ENCODE results near the gene FSIP1.

The FSIP1 gene

DNA sequence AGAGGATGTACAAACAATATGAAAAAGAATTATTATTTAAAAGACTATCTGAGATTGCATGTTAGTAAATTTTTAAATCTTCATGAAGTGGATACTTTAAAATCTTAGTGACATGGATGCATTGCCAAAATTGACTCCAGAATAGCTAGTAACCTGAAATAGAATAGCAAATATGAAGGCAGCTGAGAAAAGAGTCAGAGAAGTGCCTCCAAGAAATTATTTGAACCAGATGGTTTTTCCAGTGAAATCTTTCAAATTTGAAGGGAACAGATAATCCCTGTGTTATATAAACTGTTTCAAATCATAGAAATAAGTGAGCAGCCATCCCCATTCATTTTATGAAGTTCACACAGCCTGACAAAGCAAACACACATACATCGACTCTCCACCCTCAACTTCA is 29.6 kb downstream of the FSIP1 start:
- no peak for DNase-seq

GRCh38 chr15:39752246-39752645 is 30.4 kb downstream of the FSIP1 start:
- DNase-seq, result no peak

GRCh38 chr15:39748276-39748675 is 34.4 kb downstream of the FSIP1 start:
- no peak for DNase-seq

- no peak for DNase-seq
These were observed 35.3 kb downstream of the FSIP1 start for GRCh38 chr15:39747326-39747725.

- no peak for DNase-seq
These were observed 35.8 kb downstream of the FSIP1 start for GRCh38 chr15:39746714-39747276.

DNA sequence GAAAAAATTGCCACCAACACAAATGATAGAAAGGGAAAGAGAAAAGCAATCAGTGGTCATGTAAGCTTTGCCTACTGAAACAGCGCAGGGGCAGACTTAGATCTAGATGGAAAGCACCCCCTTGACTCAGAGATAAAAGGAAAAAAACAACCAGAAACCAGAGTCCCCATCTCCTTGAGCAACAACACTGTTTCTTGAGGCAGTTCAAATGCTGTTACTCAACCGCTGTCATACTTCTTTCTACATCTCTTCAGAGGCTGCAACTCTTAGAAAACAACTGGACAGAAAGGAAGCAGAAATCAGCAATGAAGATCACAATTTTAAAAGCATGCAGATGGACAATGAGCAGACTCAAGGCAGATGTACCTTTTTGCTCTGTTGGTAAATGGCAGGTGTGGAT is 36.5 kb downstream of the FSIP1 start:
- DNase-seq, result no peak

DNA sequence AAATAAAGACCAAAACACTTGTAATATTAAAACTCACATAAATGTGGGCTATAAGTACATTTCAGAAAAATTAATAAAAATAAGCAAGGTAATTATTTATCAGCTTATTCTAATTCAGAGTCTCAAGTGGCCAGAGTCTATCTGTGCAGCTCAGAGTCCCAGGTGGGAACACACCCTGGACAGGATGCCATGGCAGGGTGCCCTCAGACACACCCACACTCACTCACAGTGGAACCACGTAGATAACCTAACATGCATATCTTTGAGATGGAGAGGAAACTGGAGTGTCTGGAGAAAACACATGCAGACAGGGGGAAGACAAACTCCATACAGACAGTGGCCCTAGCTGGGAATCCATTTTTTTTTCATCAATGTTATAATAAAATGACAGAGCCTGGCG is 37.2 kb downstream of the FSIP1 start:
- no peak for DNase-seq

DNA sequence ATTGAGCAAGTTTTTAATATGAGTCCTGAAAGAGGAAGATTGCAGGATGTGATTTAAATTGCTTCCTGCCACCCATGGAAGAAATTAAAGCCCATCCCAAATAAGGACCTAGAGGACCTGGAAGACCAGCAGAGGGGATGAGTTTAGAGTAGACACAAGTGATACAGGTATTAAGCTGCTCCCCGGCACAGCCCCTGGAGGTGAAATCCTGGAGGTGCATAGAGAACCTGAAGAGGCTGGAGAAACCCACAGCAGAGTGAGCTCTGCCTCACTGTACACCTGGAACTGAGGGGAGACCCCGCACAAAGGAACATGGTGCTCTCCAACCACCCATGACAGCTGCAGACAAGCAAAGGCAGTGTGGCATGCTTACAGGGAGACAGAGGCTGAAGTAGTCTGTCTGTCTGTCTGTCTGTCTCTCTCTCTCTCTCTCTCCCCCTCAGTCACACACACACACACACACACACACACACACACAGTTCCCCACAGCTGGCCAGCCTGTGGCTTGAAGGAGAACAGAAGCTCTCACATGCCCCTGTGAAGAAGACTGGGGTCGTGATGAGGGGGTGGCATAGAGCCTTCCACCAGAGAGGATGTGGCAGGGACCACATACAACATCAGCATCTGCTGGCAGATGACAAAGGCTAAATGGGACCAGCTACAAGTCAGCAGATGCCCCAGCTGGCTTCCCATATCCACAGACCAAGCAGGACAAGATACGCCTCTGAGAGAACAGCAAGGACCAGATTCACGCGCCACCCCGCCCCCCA is 38.1 kb downstream of the FSIP1 start:
- no peak for DNase-seq

GRCh38 chr15:39743611-39744010 is 39.0 kb downstream of the FSIP1 start:
- no peak for DNase-seq

- DNase-seq, result no peak
These were observed 41.4 kb downstream of the FSIP1 start for GRCh38 chr15:39741258-39741657.

DNA sequence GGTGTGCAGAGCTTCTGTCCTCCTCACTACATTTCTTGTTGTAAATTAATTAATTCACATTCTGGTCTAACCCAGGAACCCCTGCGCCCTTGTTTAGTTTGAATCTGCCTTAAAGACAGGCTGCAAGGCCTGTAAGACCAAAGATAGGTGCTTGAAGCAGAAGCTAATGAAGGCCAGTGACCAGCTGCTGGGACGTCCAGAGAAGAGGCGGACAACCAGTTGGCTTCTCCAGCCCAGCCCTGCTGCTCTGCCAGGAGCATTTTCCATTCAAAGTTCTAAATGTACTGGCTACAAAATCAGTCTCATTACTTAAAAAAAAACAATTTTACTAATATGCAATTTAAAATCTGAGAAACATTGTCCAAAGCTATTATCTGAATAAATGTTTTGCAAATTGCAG is 43.6 kb downstream of the FSIP1 start:
- DNase-seq, result no peak

DNA sequence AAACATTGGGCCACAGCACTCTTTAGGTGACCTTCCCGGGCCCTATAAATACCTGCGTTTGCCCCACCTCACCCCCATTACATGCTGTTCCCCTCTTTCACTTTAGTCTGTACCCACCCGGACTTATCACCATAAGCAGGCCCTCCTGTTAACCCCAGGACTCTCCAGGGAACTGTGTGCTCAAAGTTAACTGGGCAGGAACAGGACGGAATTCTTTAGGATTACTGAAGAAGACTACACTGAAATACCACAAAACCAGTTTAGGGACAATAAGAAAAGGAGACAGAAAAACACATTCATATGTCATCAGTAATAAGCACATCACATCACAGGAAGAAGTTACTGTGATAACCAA is 45.5 kb downstream of the FSIP1 start:
- no peak for DNase-seq

- DNase-seq, result no peak
These were observed 46.0 kb downstream of the FSIP1 start for GRCh38 chr15:39736412-39737195.

GRCh38 chr15:39735120-39735717 is 47.4 kb downstream of the FSIP1 start:
- no peak for DNase-seq

DNA sequence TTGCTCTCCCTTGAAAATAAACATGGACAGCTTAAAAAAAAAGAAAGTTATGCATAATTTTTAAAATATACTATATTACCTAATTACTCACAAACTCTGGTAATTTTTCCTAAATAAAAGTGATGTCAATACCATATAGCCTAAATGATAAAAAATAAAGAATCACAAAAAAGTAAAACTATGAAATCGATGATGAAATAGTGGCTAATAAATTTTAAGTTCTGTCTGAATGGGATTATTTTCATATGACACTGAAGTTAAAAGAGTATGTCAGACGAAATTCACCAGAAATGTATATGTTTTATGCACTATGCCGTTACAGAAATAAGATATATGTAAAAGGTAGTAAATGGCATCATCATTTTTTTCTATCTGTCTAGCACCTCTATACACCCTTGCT is 51.4 kb downstream of the FSIP1 start:
- no peak for DNase-seq

GRCh38 chr15:39730552-39730951 is 52.1 kb downstream of the FSIP1 start:
- no peak for DNase-seq

- no peak for DNase-seq
These were observed 53.1 kb downstream of the FSIP1 start for GRCh38 chr15:39729500-39729899.

- no peak for DNase-seq
These were observed 53.8 kb downstream of the FSIP1 start for GRCh38 chr15:39728845-39729244.

- DNase-seq, result no peak
These were observed 60.7 kb downstream of the FSIP1 start for GRCh38 chr15:39721893-39722292.

GRCh38 chr15:39720621-39721611 is 61.7 kb downstream of the FSIP1 start:
- no peak for DNase-seq

DNA sequence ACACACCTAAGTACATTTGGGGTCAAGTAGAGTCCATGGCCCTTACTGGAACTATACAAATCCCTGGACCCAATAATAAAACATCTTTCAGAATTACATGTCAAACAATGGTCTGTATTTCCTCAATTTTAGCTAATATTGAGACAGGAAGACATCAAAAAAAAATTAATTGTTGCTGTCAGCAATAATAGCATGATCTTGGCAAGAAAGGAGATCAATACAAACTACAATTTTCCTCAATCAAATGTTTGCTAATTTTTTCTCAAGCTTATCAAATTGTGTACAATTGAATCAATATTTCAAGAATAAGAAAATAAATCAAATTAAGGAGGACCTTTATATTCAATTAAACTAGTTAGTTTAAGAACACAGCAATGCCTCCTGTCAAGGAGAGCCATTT is 62.6 kb downstream of the FSIP1 start:
- no peak for DNase-seq

- no peak for DNase-seq
These were observed 63.5 kb downstream of the FSIP1 start for GRCh38 chr15:39719109-39719508.

GRCh38 chr15:39717134-39717533 is 65.5 kb downstream of the FSIP1 start:
- no peak for DNase-seq

Measured in Kasumi-1 (cell line).